Bronchial epithelial cell (primary cell): Measurements from ENCODE around the gene PCDHA10. TPM values are rescaled to one million over a fixed set of nuclear protein-coding genes. Genes with fewer than 3 reads are reported as not detected.

Experiments used
- DNase-seq: peaks from one replicate; pipeline ENCODE4 v3.0.0-alpha.2; 2010; ENCODE audit warnings: low read depth
- FAIRE-seq: peaks from 2 replicates; lab custom pipeline; 2011; peaks lifted over from hg19 to GRCh38; lab: Jason Lieb, UNC
- H3K27me3 ChIP-seq: 2 replicates; pipeline ENCODE4 v1.5.1; 2011; ENCODE audit warnings: low read length; ENCODE audit not compliant: control insufficient read depth, insufficient read depth
- H3K36me3 ChIP-seq: 2 replicates; pipeline ENCODE4 v1.5.1; 2011; ENCODE audit warnings: low read length; ENCODE audit not compliant: control insufficient read depth, insufficient read depth
- H3K4me3 ChIP-seq: 2 replicates; pipeline ENCODE4 v1.5.1; 2011; ENCODE audit warnings: mild to moderate bottlenecking, low read depth, low read length, control low read depth
- CTCF ChIP-seq: IDR thresholded peaks from 2 replicates; pipeline ENCODE4 v1.5.1; 2011; ENCODE audit warnings: mild to moderate bottlenecking, moderate library complexity, low read length, control low read depth, inconsistent platforms; ENCODE audit not compliant: insufficient read depth, severe bottlenecking
- total RNA-seq: library from RNA; depleted of rRNA; stranded (reverse); fragments of >200 nt; gene quantifications from 2 replicates; pipeline ENCODE4 v1.2.1, GENCODE V29; 2014

Gene PCDHA10
- total RNA-seq, 1 donor from 2014 or later: under 0.01 TPM

DNA sequence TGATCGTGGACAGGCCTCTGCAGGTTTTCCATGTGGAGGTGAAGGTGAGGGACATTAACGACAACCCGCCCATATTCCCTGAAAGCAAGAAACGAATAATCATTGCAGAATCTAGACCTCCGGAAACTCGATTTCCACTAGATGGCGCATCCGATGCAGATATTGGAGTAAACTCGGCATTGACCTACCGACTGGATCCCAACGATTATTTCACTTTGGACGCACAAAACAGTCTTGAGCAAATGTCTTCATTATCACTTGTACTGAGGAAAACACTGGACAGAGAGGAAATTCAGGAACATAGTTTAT, 26.8 kb downstream of the PCDHA10 start:
- DNase-seq (peak; percentile 6), FAIRE-seq (no peak)
- H3K27me3 ChIP-seq: no peaks in the 10 kb centered on the region
- TF ChIP-seq CTCF: no peak
- no peaks in the 10 kb centered on the region for H3K36me3 ChIP-seq
- no peak overlapping the region for H3K4me3 ChIP-seq

GRCh38 chr5:140883373-140883772, 27.7 kb downstream of the PCDHA10 start:
- TF ChIP-seq CTCF: no peak
- Histone ChIP-seq H3K27me3 (no peaks in the 10 kb centered on the region), H3K36me3 (no peaks in the 10 kb centered on the region), H3K4me3 (no peak overlapping the region)
- FAIRE-seq: no peak
- DNase-seq: no peak

- Histone ChIP-seq H3K36me3 (no peaks in the 10 kb centered on the region), H3K27me3 (no peaks in the 10 kb centered on the region), H3K4me3 (no peak overlapping the region)
- no peak for TF ChIP-seq CTCF
- no peak for FAIRE-seq
- no peak for DNase-seq
Observed at GRCh38 chr5:140883927-140884697, 28.4 kb downstream of the PCDHA10 start.

DNA sequence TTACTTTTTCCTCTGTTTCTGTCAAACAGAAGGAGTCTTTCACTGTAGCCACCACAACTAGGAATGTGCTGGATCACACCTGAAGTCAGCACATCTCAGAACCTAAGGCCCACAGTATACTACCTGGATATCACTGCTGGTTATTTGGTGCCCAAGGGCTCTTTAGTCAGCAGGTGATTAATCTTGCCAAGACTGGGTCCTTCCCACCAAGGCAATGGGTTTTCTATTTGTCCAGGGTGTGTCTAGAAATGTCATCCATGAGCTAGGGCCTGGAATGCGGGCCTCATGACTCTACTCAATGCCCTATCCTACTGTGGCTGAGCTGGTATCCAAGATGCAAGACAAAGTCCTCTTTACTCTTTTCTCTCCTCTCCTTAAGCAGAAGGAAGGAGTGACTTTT, 60.6 kb downstream of the PCDHA10 start:
- no peak for TF ChIP-seq CTCF
- Histone ChIP-seq H3K36me3 (no peaks in the 10 kb centered on the region), H3K4me3 (no peak overlapping the region), H3K27me3 (no peaks in the 10 kb centered on the region)
- peak; percentile 43 for DNase-seq
- FAIRE-seq: no peak

Other genes starting within 250 kb of the PCDHA10 start
- gene CD14, start 222.7 kb upstream of the PCDHA10 start, total RNA-seq: 2.3 and 3.2 TPM in 2 replicates
- 15.7 and 18.2 TPM in 2 replicates for gene TMCO6, start 216.4 kb upstream of the PCDHA10 start, total RNA-seq
- gene NDUFA2, start 208.3 kb upstream of the PCDHA10 start, total RNA-seq: 16.8 and 46.5 TPM in 2 replicates
- 58.4 and 98.7 TPM in 2 replicates for gene IK, start 208.1 kb upstream of the PCDHA10 start, total RNA-seq
- 35.7 and 40.8 TPM in 2 replicates for gene WDR55, start 191.0 kb upstream of the PCDHA10 start, total RNA-seq
- 0.26 TPM in 2 replicates for gene DND1, start 182.3 kb upstream of the PCDHA10 start, total RNA-seq
- gene HARS1, start 164.5 kb upstream of the PCDHA10 start, total RNA-seq: 55.3 and 73.0 TPM in 2 replicates
- gene HARS2, start 164.4 kb upstream of the PCDHA10 start, total RNA-seq: 28.9 and 32.9 TPM in 2 replicates
- gene ZMAT2, start 155.4 kb upstream of the PCDHA10 start, total RNA-seq: 47.1 and 76.7 TPM in 2 replicates
- under 0.01 TPM in 1 of 2 replicates, not detected in the other for gene PCDHA1, start 69.8 kb upstream of the PCDHA10 start, total RNA-seq
- gene PCDHA2, start 61.0 kb upstream of the PCDHA10 start, total RNA-seq: under 0.01 TPM in 1 of 2 replicates, not detected in the other
- under 0.01 TPM in 1 of 2 replicates, not detected in the other for gene PCDHA3, start 54.8 kb upstream of the PCDHA10 start, total RNA-seq
- gene PCDHA4, start 48.8 kb upstream of the PCDHA10 start, total RNA-seq: 0.26 and 0.77 TPM in 2 replicates
- gene PCDHA5, start 34.3 kb upstream of the PCDHA10 start, total RNA-seq: 0.13 TPM in 1 of 2 replicates, not detected in the other
- 0.13 TPM in 1 of 2 replicates, not detected in the other for gene PCDHA6, start 27.9 kb upstream of the PCDHA10 start, total RNA-seq
- gene PCDHA7, start 21.6 kb upstream of the PCDHA10 start, total RNA-seq: under 0.01 and 0.13 TPM in 2 replicates
- 0.13 TPM in 1 of 2 replicates, not detected in the other for gene PCDHA8, start 14.7 kb upstream of the PCDHA10 start, total RNA-seq
- under 0.01 TPM in 2 replicates for gene PCDHA9, start 7.5 kb upstream of the PCDHA10 start, total RNA-seq
- 0.79 and 1.8 TPM in 2 replicates for gene PCDHA11, start 13.1 kb downstream of the PCDHA10 start, total RNA-seq
- under 0.01 and 0.13 TPM in 2 replicates for gene PCDHA12, start 19.4 kb downstream of the PCDHA10 start, total RNA-seq
- 0.13 and 0.26 TPM in 2 replicates for gene PCDHA13, start 26.2 kb downstream of the PCDHA10 start, total RNA-seq
- gene PCDHAC1, start 70.4 kb downstream of the PCDHA10 start, total RNA-seq: 1.6 and 1.7 TPM in 2 replicates
- gene PCDHAC2, start 110.6 kb downstream of the PCDHA10 start, total RNA-seq: 14.1 and 16.8 TPM in 2 replicates
- not detected in 2 replicates for gene PCDHB1, start 195.5 kb downstream of the PCDHA10 start, total RNA-seq
- gene PCDHB2, start 238.7 kb downstream of the PCDHA10 start, total RNA-seq: 0.26 and 1.1 TPM in 2 replicates
- gene PCDHB3, start 244.6 kb downstream of the PCDHA10 start, total RNA-seq: under 0.01 and 0.13 TPM in 2 replicates